ENCODE measurements around the gene DHX58. TPM values are rescaled to one million over a fixed set of nuclear protein-coding genes. Genes with fewer than 3 reads are reported as not detected.
"Not testable (repeated sequence)": the region's sequence is repeated elsewhere in the genome, so short reads cannot be mapped to it uniquely, and the experiment has no call there.

The DHX58 gene
- polyA plus RNA-seq (2012; ENCODE audit: insufficient read depth, insufficient read length) = 21.1 TPM

DNA sequence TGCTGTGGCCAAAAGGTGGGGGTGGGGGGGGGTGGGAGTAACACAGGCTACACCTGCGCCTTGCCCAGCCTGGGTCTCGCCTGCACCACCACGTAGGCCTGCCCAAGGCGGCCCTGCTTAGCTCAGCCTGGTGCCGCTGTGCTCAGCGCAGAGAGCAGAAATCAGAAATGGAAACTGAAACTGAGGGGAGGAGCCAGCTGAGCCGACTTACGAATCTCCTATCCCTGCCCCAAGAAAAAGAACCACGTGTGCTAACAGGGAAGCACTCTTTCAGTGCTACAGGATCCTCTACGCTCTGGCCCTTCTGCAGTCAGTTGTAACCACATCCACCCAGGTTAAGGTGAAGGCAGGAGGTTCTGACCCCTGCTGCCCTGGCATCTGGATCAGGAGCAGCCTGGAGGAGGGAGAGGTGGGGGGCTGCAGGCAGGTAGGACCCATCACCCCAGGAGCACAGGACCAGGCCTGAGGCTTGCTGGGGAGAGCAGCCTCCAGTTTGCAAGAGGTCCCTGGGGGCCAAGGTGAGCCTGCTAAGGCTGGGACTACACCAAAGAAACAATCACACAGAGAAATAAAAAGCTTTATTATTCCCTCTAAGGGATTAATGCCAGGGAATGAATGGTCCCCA, at the start of gene DHX58:
Gene DHX58, minus strand, starts transcription at position 163 of the 625 bp plus-strand sequence. CDS start 822 bp downstream, outside the sequence.
- H3K4me3 ChIP-seq (ENCODE audit: low read length) = peak within 1 kb of the TSS; percentile 77
- peak; percentile 95 for DNase-seq (ENCODE audit: low read depth, low spot score)

DNA sequence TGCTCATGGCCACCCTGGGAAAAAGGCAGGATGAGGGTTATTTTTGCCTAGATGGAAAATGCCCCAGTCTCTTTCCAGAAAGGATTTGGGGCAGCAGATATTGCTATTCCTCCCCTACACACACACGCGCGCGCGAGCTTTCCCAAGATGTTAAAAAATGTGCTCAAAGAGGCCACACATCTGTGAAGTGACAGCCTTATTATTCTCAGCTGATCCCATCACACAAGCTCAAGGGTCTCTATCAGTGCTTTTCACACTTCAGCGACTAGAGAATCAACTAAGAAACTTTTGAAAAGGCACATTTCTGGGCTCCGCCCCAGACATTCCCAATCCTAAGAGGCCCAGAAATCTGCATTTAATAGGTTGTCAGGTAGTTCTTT, 48.0 kb upstream of the DHX58 start:
- H3K4me3 ChIP-seq (ENCODE audit: low read length) = no peak overlapping the region
- no peak for DNase-seq (ENCODE audit: low read depth, low spot score)

DNA sequence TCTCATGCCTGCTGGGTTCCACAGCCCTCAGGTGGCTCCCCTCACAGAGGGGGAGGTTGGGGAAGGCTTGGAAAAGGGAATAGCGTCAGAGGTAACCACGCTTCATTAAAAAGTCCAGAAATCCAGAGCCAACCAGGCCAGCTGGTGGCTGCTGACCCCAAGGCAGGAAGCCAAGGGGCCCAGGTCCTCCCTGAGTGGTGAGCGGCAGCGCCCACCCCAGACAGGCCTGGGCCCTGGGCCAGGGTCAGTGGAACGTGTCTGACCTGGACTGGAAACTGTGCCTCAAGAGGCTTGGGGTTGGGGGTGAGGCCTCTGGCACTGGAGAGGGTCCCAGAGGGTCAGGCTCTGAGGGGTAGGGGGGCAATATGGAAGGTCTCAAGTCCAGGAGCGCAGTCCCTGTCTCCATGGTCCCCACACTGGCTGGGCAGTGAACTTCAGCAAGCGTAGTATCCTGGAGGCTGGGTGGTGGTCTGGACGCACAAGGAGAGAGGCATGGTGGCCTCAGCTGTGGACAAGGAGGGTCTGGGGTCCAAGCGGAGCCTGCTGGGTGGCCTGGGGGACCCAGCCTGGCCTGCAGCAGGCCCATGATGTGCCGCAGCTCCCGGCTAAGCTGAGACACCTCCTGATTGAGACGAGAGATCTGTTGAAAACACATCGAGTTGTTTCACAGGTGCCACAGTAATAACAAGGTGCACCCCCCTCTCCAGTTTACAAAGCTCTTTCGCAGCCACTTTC, 47.4 kb upstream of the DHX58 start:
- no peak for DNase-seq (ENCODE audit: low read depth, low spot score)
- no peak overlapping the region for H3K4me3 ChIP-seq (ENCODE audit: low read length)

- DNase-seq (ENCODE audit: low read depth, low spot score) = no peak
- H3K4me3 ChIP-seq (ENCODE audit: low read length) = peak overlapping the region; percentile 30
Observed at GRCh38 chr17:42155614-42156045, 43.1 kb upstream of the DHX58 start.

GRCh38 chr17:42153919-42154742, 41.6 kb upstream of the DHX58 start:
- DNase-seq (ENCODE audit: low read depth, low spot score) = no peak
- peak overlapping the region; percentile 99 for H3K4me3 ChIP-seq (ENCODE audit: low read length)

- DNase-seq (ENCODE audit: low read depth, low spot score) = no peak
- H3K4me3 ChIP-seq (ENCODE audit: low read length) = no peak overlapping the region
Observed at GRCh38 chr17:42146911-42147607, 34.5 kb upstream of the DHX58 start.

GRCh38 chr17:42143138-42143537, 30.6 kb upstream of the DHX58 start:
- H3K4me3 ChIP-seq (ENCODE audit: low read length); DNase-seq (ENCODE audit: low read depth, low spot score): not testable (repeated sequence)

- H3K4me3 ChIP-seq (ENCODE audit: low read length) = no peak overlapping the region
- no peak for DNase-seq (ENCODE audit: low read depth, low spot score)
Observed at GRCh38 chr17:42142371-42142896, 29.9 kb upstream of the DHX58 start.

DNA sequence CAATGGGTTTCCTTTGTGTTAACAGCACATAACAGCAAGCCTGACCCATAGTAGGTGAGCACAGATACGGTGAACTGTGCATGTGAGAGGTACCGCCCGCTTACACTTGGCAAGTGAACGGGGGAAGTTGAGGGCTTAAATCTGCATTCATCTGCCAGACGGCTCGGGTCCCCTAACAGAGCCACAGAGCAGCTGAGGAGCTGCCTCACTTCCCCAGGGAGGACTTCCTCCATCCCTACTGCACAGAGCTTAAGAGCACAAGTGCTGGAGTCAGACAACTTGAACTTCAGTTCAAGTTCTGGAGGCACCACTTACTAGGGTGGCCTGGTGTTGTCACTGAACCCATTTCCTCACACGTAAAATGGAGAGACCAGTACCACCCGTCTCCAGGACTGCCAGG, 28.9 kb upstream of the DHX58 start:
- no peak overlapping the region for H3K4me3 ChIP-seq (ENCODE audit: low read length)
- DNase-seq (ENCODE audit: low read depth, low spot score) = no peak

GRCh38 chr17:42140690-42141089, 28.2 kb upstream of the DHX58 start:
- not testable (repeated sequence) for H3K4me3 ChIP-seq (ENCODE audit: low read length); DNase-seq (ENCODE audit: low read depth, low spot score)

GRCh38 chr17:42138749-42139492, 26.4 kb upstream of the DHX58 start:
- no peak for DNase-seq (ENCODE audit: low read depth, low spot score)
- H3K4me3 ChIP-seq (ENCODE audit: low read length) = no peak overlapping the region

DNA sequence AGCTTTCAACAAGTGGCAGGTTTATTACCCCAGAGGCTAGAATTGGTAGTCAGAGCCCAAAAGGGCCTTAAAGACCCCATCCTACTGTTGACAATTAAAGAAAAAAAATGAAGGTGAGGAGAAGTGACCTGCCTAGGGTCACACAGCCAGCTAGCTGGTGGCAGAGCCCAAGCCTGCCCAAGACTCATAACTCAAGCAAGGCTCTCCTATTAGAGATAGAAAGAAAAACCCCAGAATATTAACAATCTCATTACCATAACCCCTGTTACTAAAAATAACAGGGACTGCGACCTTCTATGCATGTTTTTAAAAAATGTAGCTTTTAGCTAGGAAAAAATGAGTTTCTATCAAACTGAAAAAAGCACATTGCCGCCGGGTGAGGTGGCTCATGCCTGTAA, 24.1 kb upstream of the DHX58 start:
- H3K4me3 ChIP-seq (ENCODE audit: low read length) = no peak overlapping the region
- DNase-seq (ENCODE audit: low read depth, low spot score) = no peak

DNA sequence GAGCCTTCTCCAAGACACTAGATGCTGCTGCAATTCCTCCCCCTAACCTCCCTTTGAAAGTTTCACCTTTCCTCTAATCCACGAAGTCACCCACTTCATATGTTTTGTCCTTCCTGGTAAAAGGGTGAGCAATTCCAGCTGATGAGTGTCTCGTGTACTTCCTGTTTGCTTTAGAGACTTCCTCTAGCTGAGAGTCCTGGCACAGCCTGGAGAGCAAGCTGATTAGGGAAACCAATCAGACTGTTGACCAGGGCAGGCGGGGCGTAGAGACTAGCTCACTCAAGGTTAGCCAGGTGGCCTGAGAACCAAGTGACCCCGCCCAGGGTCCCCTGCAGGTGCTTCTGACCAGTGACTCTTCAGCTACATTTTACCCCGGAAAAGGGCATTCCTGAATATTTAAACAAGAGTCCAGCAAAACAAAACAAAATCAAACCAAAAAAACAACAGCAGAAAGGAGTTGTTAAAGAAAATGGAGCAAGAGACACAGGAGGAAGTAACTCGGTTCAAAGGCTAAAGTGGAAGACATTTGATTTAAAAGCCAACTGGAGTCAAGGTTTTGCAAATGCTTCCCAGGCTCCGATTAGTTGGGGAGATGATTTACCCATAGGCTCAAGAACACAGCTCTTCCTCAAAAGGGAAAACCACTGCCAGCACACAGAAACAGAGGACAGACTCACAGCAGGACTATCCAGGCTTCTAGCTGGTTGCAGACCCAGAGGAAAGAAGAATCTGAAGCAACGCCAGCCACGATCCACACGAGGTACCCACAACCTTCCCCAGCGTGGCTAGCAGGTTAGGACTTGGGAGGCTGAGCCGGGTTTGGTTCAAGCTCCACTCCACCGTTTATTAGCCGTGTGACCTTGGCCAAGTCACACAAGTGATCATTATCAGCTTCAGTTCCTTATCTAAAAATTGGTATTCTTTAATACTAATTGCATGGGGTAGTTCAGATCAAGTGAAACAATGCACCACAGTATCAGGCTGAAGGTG, 23.4 kb upstream of the DHX58 start:
- H3K4me3 ChIP-seq (ENCODE audit: low read length) = no peak overlapping the region
- DNase-seq (ENCODE audit: low read depth, low spot score) = no peak

DNA sequence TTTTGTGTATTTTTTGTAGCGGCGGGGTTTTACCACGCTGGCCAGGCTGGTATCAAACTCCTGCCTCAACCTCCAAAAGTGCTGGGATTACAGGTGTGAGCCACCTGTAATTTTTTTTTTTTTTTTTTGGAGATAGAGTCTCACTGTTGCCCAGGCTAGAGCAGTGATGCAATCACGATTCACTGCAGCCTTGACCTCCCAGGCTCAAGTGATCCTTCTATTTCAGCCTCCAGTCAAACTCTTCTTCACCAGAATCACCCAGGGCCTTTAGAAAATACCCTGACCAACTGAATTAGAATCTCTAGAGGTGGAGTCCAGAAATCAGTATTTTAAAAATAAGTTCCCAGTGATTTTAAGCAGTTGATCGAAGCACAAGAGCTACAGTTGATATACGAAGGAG, 22.6 kb upstream of the DHX58 start:
- DNase-seq (ENCODE audit: low read depth, low spot score) = no peak
- no peak overlapping the region for H3K4me3 ChIP-seq (ENCODE audit: low read length)

GRCh38 chr17:42133461-42134041, 21.0 kb upstream of the DHX58 start:
- H3K4me3 ChIP-seq (ENCODE audit: low read length) = no peak overlapping the region
- DNase-seq (ENCODE audit: low read depth, low spot score) = peak; percentile 92

DNA sequence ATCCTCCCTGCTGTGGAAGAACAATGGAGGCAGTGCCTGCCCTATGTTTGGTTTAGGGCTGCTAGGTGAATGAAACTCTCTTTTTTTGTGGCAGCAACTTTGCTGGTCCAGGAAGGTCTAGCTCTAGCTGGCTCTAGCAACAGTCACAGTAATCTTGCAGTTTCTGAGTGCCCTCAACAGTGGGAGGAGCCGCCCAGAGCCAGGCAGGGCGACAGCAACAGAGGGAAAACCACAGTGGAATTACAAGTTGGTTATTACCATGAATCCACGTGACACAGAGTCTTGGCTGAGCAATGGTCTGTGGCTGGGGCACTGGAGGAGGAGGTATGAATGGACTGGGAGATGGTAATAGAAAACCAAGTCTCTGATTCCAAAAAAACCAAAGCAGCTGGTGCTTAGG, 20.4 kb upstream of the DHX58 start:
- no peak overlapping the region for H3K4me3 ChIP-seq (ENCODE audit: low read length)
- DNase-seq (ENCODE audit: low read depth, low spot score) = peak; percentile 51

DNA sequence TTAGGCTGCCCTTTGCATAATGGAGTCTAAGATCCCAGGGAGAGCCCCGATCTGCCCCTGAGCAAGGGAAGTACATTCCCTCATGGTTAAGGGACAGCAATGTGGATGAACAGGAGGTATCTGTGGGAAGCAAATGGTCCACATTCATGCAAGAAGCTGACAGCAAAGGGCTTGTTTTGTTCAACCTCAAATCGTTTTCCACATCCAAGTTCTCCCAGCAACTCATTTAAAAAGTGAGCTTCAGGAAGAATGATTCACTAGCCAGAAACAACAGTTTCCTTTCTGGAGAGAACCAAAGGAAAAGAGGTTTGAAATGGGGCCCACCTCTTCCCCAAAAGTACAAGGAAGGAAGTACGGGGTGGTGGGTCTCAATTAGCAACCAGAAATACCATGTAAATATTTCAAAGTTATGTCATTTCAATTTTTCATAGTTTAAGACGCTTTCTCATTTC, 19.5 kb upstream of the DHX58 start:
- H3K4me3 ChIP-seq (ENCODE audit: low read length) = no peak overlapping the region
- no peak for DNase-seq (ENCODE audit: low read depth, low spot score)

All from Jurkat, Clone E6-1 (cell line).